ENCODE measurements around the gene PGLYRP3. TPM values are rescaled to one million over a fixed set of nuclear protein-coding genes. Genes with fewer than 3 reads are reported as not detected.

PGLYRP3 gene
- total RNA-seq, 1 donor from 2014 or later: not detected

DNA sequence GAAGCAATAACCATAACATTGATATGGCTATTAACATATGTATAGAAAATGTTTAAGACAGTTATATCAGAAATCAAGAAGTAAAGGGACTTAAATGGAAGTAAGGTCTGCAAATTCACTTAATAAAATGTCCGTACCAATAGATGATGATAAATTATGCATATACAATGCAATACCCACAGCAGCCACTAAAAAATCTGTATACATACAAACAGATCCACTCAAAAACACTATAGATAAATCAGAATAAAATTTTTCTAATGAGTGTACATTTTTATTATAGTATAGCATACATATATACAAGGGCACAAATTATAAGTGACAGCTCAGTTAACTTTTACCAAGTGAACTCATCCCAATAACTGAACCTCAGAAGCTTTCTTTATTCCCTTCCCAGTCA lies 47.3 kb downstream of the PGLYRP3 start:
- Histone ChIP-seq H3K9me3 (no peaks in the 10 kb centered on the region), H3K4me1 (peaks cover 9% of the 10 kb centered on the region), H3K4me3 (no peak overlapping the region), H3K36me3 (no peaks in the 10 kb centered on the region), H3K27me3 (peaks cover 47% of the 10 kb centered on the region), H3K27ac (no peak overlapping the region)
- TF ChIP-seq, protein P1, sequence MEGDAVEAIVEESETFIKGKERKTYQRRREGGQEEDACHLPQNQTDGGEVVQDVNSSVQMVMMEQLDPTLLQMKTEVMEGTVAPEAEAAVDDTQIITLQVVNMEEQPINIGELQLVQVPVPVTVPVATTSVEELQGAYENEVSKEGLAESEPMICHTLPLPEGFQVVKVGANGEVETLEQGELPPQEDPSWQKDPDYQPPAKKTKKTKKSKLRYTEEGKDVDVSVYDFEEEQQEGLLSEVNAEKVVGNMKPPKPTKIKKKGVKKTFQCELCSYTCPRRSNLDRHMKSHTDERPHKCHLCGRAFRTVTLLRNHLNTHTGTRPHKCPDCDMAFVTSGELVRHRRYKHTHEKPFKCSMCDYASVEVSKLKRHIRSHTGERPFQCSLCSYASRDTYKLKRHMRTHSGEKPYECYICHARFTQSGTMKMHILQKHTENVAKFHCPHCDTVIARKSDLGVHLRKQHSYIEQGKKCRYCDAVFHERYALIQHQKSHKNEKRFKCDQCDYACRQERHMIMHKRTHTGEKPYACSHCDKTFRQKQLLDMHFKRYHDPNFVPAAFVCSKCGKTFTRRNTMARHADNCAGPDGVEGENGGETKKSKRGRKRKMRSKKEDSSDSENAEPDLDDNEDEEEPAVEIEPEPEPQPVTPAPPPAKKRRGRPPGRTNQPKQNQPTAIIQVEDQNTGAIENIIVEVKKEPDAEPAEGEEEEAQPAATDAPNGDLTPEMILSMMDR (IDR thresholded peaks at IDR 0.05): no peak
- ATAC-seq (no peak), DNase-seq (no peak)
- intact Hi-C loops (cut with DNase I): no loop called here

DNA sequence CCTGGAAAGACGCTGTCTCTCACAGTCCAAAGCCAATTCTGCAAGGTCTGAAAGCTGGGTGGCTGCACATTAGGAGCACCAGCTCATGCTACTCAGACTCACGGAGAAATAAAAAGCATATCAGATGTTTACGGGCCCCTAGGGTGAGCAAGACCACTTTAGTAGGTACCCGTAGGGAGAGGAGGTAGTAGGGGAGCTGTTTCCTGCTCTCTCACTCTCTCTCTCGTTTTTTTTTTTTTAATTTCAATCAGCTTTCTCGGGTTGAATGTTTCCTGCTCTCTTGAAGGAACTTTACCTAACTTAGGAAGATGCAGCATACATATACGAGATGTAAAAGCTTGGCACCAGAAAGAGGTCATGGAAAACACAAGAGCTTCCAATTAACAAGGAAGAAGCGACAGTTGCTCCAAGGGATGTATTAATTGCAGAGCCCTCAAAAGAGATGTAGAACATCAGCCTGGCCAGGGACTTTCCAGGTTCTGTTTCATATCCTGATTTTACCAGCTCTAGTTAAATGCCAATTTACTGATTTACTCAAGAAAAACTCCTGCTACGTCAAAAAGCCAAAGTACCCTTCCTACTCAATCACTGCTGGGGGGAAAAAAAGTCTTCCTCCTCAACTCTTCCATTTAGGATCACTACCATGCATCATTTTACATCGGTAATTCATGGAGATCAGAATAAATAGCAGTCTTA lies 50.1 kb downstream of the PGLYRP3 start:
- no peak overlapping the region for H3K4me3 ChIP-seq
- no peak overlapping the region for H3K27ac ChIP-seq
- intact Hi-C loops (cut with DNase I): no loop called here
- H3K4me1 ChIP-seq: peaks cover 9% of the 10 kb centered on the region
- DNase-seq (no peak), ATAC-seq (no peak)
- H3K9me3 ChIP-seq: no peaks in the 10 kb centered on the region
- no peaks in the 10 kb centered on the region for H3K36me3 ChIP-seq
- H3K27me3 ChIP-seq: peaks cover 47% of the 10 kb centered on the region
- TF ChIP-seq, protein P1 (IDR thresholded peaks at IDR 0.05): no peak

DNA sequence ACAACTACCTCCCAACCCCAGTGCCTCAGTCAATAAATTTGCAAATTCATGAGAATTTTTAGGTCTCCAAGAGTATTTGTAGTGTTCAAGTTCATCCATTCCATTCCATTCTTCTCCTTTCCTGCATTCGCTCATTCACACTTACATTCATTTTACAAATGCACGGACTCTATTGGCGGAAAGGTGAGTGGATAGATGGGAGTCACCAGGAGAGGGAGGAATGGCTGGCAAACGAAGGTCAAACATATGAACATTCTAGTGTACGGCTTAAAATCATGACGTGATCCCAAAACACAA lies 50.7 kb downstream of the PGLYRP3 start:
- Histone ChIP-seq H3K27ac (no peak overlapping the region), H3K27me3 (peaks cover 47% of the 10 kb centered on the region), H3K9me3 (no peaks in the 10 kb centered on the region), H3K4me1 (peaks cover 9% of the 10 kb centered on the region), H3K4me3 (peak overlapping the region; percentile 38), H3K36me3 (no peaks in the 10 kb centered on the region)
- TF ChIP-seq, protein P1 (IDR thresholded peaks at IDR 0.05): no peak
- DNase-seq (no peak), ATAC-seq (no peak)
- intact Hi-C loops (cut with DNase I): no loop called here

DNA sequence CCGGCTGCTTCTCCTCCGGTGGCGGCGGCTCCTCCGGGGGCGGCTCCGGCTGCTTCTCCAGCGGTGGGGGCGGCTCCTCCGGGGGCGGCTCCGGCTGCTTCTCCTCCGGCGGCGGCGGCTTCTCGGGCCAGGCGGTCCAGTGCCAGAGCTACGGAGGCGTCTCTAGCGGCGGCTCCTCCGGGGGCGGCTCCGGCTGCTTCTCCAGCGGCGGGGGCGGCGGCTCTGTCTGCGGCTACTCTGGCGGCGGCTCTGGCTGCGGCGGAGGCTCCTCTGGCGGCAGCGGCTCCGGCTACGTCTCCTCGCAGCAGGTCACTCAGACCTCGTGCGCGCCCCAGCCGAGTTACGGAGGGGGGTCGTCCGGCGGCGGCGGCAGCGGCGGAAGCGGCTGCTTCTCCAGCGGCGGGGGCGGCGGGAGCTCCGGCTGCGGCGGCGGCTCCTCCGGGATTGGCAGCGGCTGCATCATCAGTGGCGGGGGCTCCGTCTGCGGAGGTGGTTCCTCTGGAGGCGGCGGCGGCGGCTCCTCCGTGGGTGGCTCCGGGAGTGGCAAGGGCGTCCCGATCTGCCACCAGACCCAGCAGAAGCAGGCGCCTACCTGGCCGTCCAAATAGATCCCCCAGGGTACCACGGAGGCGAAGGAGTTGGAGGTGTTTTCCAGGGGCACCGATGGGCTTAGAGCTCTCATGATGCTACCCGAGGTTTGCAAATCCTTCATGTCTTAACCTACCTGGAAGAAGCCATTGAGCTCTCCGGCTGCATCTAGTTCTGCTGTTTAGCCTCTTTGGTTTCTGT lies 51.3 kb downstream of the PGLYRP3 start:
- ATAC-seq: peak; percentile 65
- H3K9me3 ChIP-seq: no peaks in the 10 kb centered on the region
- no peaks in the 10 kb centered on the region for H3K36me3 ChIP-seq
- H3K27ac ChIP-seq: no peak overlapping the region
- H3K4me3 ChIP-seq: peak overlapping the region; percentile 38
- peaks cover 44% of the 10 kb centered on the region for H3K27me3 ChIP-seq
- peaks cover 9% of the 10 kb centered on the region for H3K4me1 ChIP-seq
- peak; percentile 68 for DNase-seq
- TF ChIP-seq, protein P1 (IDR thresholded peaks at IDR 0.05): no peak
- intact Hi-C loops (cut with DNase I): no loop called here

DNA sequence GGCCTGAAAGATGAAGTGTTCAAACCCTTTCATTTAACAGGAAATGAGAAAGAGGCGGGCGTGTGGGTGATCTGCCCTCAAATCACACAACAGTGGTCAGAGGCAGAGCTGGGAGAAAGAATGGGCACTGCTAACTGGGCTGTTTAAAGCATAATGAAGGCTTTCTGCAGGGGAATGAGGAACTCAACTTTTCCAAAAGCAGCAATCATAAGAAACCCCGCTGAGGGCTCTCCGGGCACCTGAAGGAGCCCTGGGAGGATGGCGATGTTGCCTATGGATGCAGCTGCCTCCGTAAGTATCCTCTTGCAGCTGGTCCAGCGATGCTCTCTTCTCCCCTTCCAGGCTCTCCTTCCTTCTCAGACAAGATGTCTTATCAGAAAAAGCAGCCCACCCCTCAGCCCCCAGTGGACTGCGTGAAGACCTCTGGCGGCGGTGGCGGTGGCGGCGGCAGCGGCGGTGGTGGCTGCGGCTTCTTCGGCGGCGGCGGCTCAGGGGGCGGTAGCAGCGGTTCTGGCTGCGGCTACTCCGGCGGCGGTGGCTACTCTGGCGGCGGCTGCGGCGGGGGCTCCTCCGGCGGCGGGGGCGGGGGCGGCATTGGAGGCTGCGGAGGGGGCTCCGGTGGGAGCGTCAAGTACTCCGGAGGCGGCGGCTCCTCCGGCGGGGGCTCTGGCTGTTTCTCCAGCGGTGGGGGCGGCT lies 52.0 kb downstream of the PGLYRP3 start:
- DNase-seq (no peak), ATAC-seq (peak; percentile 7)
- Histone ChIP-seq H3K27me3 (peaks cover 37% of the 10 kb centered on the region), H3K4me1 (peaks cover 9% of the 10 kb centered on the region), H3K4me3 (peak overlapping the region; percentile 38), H3K9me3 (no peaks in the 10 kb centered on the region), H3K27ac (no peak overlapping the region), H3K36me3 (no peaks in the 10 kb centered on the region)
- intact Hi-C loops (cut with DNase I): no loop called here
- TF ChIP-seq, protein P1 (IDR thresholded peaks at IDR 0.05): no peak
